Caco-2 (cell line): Measurements from ENCODE around the gene CHIC2. TPM values are rescaled to one million over a fixed set of nuclear protein-coding genes. Genes with fewer than 3 reads are reported as not detected.

ENCODE experiments used
- BruUV-seq: library from RNA; stranded (reverse); fragments of 400-500 nt; replicated peaks from 2 replicates; lab custom pipeline; 2021; lab: Mats Ljungman, UMichigan
- CTCF ChIA-PET: fragments of 300-600 bp; sonication (Branson Sonifier 250); formaldehyde crosslinking; loops from one replicate; lab custom pipeline; 2022; ENCODE audit warnings: antibody characterized with exemption; lab: Charles Lee
- POLR2A ChIA-PET: fragments of 300-600 bp; sonication (Branson Sonifier 250); formaldehyde crosslinking; loops from one replicate; lab custom pipeline; 2022; ENCODE audit warnings: antibody characterized with exemption; lab: Charles Lee
- DNase-seq, 2 experiments: peaks; one replicate each; pipeline versions ENCODE4 v3.0.0 to v3.0.0-alpha.2; 2020 to 2022
- H3K27me3 ChIP-seq: replicated peaks from 2 replicates; pipeline ENCODE4 v1.6.0; 2011; ENCODE audit warnings: low read length; ENCODE audit not compliant: control insufficient read depth, insufficient read depth
- H3K36me3 ChIP-seq: 2 replicates; pipeline ENCODE4 v1.5.1; 2011; ENCODE audit warnings: low read length; ENCODE audit not compliant: control insufficient read depth, insufficient read depth
- H3K4me1 ChIP-seq: fragments of 250-450 bp; sonication (Bioruptor Pico); 2 replicates; pipeline ENCODE4 v1.5.1; 2020; ENCODE audit warnings: mild to moderate bottlenecking
- H3K4me3 ChIP-seq: 2 replicates; pipeline ENCODE4 v1.5.1; 2011; ENCODE audit warnings: low read depth, mild to moderate bottlenecking, control low read depth, low read length
- H3K9me3 ChIP-seq: fragments of 250-450 bp; sonication (Bioruptor Pico); 2 replicates; pipeline ENCODE4 v1.5.1; 2020; ENCODE audit warnings: mild to moderate bottlenecking, moderate library complexity
- H3K27ac Mint-ChIP-seq: one replicate; pipeline ENCODE4 v1.8.0; 2022; ENCODE audit warnings: mixed read lengths; ENCODE audit not compliant: unreplicated experiment
- H3K27me3 Mint-ChIP-seq: one replicate; pipeline ENCODE4 v1.8.0; 2022; ENCODE audit warnings: mixed read lengths; ENCODE audit not compliant: insufficient read depth, unreplicated experiment
- H3K36me3 Mint-ChIP-seq: one replicate; pipeline ENCODE4 v1.8.0; 2022; ENCODE audit warnings: mild to moderate bottlenecking, mixed read lengths; ENCODE audit not compliant: insufficient read depth, unreplicated experiment
- H3K4me1 Mint-ChIP-seq: one replicate; pipeline ENCODE4 v1.8.0; 2022; ENCODE audit warnings: low read depth, mixed read lengths; ENCODE audit not compliant: unreplicated experiment
- H3K4me3 Mint-ChIP-seq: one replicate; pipeline ENCODE4 v1.8.0; 2022; ENCODE audit warnings: mild to moderate bottlenecking, moderate library complexity, mixed read lengths; ENCODE audit not compliant: unreplicated experiment
- H3K9me3 Mint-ChIP-seq: one replicate; pipeline ENCODE4 v1.8.0; 2022; ENCODE audit warnings: mixed read lengths; ENCODE audit not compliant: unreplicated experiment
- CTCF ChIP-seq, 2 experiments: fragments of 200-600 bp in 1 of 2; IDR thresholded peaks; 1 replicate in 1 of 2; 2 replicates in 1 of 2; pipeline versions ENCODE4 v1.5.1 to v1.8.0; 2011 to 2022; ENCODE audit warnings: antibody characterized with exemption in 1 of 2, control low read depth in 1 of 2, inconsistent platforms in 1 of 2, low read depth in 1 of 2, low read length in 1 of 2, mild to moderate bottlenecking in 1 of 2, moderate library complexity in 1 of 2; ENCODE audit not compliant: insufficient read depth in 1 of 2, severe bottlenecking in 1 of 2, unreplicated experiment in 1 of 2
- intact Hi-C: fragments of 100-400 bp; cut with micrococcal nuclease; formaldehyde crosslinking; loops from one replicate; pipeline ENCODE4 v1.10.0; 2022; ENCODE audit not compliant: unreplicated experiment
- total RNA-seq: library from RNA; stranded (reverse); gene quantifications from 2 replicates; pipeline ENCODE4 v1.2.3, GENCODE V29; 2022

Gene CHIC2
- total RNA-seq, 1 experiment from 2014 or later, result 30.0 TPM

- H3K36me3 ChIP-seq, result no peaks in the 10 kb centered on the region
- no peak for TF ChIP-seq CTCF (IDR thresholded peaks at IDR 0.05; ENCODE audit: insufficient read depth in 1 of 2, low read depth in 1 of 2, low read length in 1 of 2, severe bottlenecking in 1 of 2, unreplicated experiment in 1 of 2)
- Mint-ChIP-seq H3K4me3 (no peak overlapping the region), H3K27ac (no peak overlapping the region), H3K4me1 (peaks cover 12% of the 10 kb centered on the region), H3K36me3 (no peaks in the 10 kb centered on the region), H3K9me3 (peaks cover 8% of the 10 kb centered on the region), H3K27me3 (no peaks in the 10 kb centered on the region)
- CTCF ChIA-PET, result no interaction called here
- no peaks in the 10 kb centered on the region for H3K9me3 ChIP-seq
- intact Hi-C loops, result loop anchor here (5.0 kb wide), 1 partner anchor 34 kb away; no protein-coding TSS in a partner anchor
- POLR2A ChIA-PET, result no interaction called here
- no TSS peak for BruUV-seq
- H3K4me1 ChIP-seq, result peaks cover 16% of the 10 kb centered on the region
- no peaks in the 10 kb centered on the region for H3K27me3 ChIP-seq
- H3K4me3 ChIP-seq, result no peak overlapping the region
- no peak for DNase-seq
Measured at GRCh38 chr4:53963781-53964180, 100.6 kb downstream of the CHIC2 start.

- H3K36me3 Mint-ChIP-seq, result no peaks in the 10 kb centered on the region
- no TSS peak for BruUV-seq
- no peak overlapping the region for H3K4me3 Mint-ChIP-seq
- peaks cover 7% of the 10 kb centered on the region for H3K9me3 Mint-ChIP-seq
- no peak for TF ChIP-seq CTCF (IDR thresholded peaks at IDR 0.05; ENCODE audit: insufficient read depth in 1 of 2, low read depth in 1 of 2, low read length in 1 of 2, severe bottlenecking in 1 of 2, unreplicated experiment in 1 of 2)
- H3K4me1 Mint-ChIP-seq, result peaks cover 12% of the 10 kb centered on the region
- H3K27me3 Mint-ChIP-seq, result no peaks in the 10 kb centered on the region
- H3K27ac Mint-ChIP-seq, result no peak overlapping the region
- POLR2A ChIA-PET, result no interaction called here
- no peaks in the 10 kb centered on the region for H3K36me3 ChIP-seq
- H3K9me3 ChIP-seq, result no peaks in the 10 kb centered on the region
- H3K4me3 ChIP-seq, result no peak overlapping the region
- intact Hi-C loops, result loop anchor here (5.0 kb wide), 1 partner anchor 34 kb away; no protein-coding TSS in a partner anchor
- CTCF ChIA-PET, result no interaction called here
- no peaks in the 10 kb centered on the region for H3K27me3 ChIP-seq
- H3K4me1 ChIP-seq, result peaks cover 16% of the 10 kb centered on the region
- no peak for DNase-seq
Measured at GRCh38 chr4:53963336-53963735, 101.1 kb downstream of the CHIC2 start.

- no TSS peak for BruUV-seq
- Mint-ChIP-seq H3K36me3 (no peaks in the 10 kb centered on the region), H3K27me3 (no peaks in the 10 kb centered on the region), H3K9me3 (peaks cover under 1% of the 10 kb centered on the region), H3K4me1 (peaks cover 12% of the 10 kb centered on the region), H3K4me3 (no peak overlapping the region), H3K27ac (no peak overlapping the region)
- Histone ChIP-seq H3K4me3 (no peak overlapping the region), H3K27me3 (no peaks in the 10 kb centered on the region), H3K36me3 (no peaks in the 10 kb centered on the region), H3K4me1 (peaks cover 16% of the 10 kb centered on the region), H3K9me3 (no peaks in the 10 kb centered on the region)
- intact Hi-C loops, result loop anchor here (5.0 kb wide), 1 partner anchor 35 kb away; no protein-coding TSS in a partner anchor
- DNase-seq, result peak in 1 of 2 experiments; percentile 20
- TF ChIP-seq CTCF (IDR thresholded peaks at IDR 0.05; ENCODE audit: insufficient read depth in 1 of 2, low read depth in 1 of 2, low read length in 1 of 2, severe bottlenecking in 1 of 2, unreplicated experiment in 1 of 2), result no peak
- ChIA-PET POLR2A (no interaction called here), CTCF (no interaction called here)
Measured at GRCh38 chr4:53962516-53963225, 101.7 kb downstream of the CHIC2 start.
